H9 (cell line): ENCODE data around the gene IFNL2. TPM values are rescaled to one million over a fixed set of nuclear protein-coding genes. Genes with fewer than 3 reads are reported as not detected.

Source experiments
- DNase-seq: peaks from one replicate; pipeline ENCODE4 v3.0.0-alpha.2; 2017
- H2AFZ ChIP-seq: one replicate; pipeline ENCODE4 v1.6.1; 2013; ENCODE audit warnings: mild to moderate bottlenecking, low read length, control low read depth, moderate library complexity
- H2AK5ac ChIP-seq: 2 replicates; pipeline ENCODE4 v1.6.1; 2013; ENCODE audit warnings: low read length, control low read depth, mixed read lengths; ENCODE audit not compliant: insufficient read length
- H2BK120ac ChIP-seq: one replicate; pipeline ENCODE4 v1.6.1; 2013; ENCODE audit warnings: low read depth, mild to moderate bottlenecking, low read length, control low read depth, inconsistent platforms; ENCODE audit not compliant: poor library complexity, severe bottlenecking
- H2BK12ac ChIP-seq: 2 replicates; pipeline ENCODE4 v1.6.1; 2013; ENCODE audit warnings: low read length, control low read depth, mixed read lengths, low read depth; ENCODE audit not compliant: insufficient read length
- H2BK15ac ChIP-seq: 2 replicates; pipeline ENCODE4 v1.6.1; 2013; ENCODE audit warnings: low read depth, low read length, control low read depth
- H2BK20ac ChIP-seq: one replicate; pipeline ENCODE4 v1.6.1; 2013; ENCODE audit warnings: low read depth, mild to moderate bottlenecking, low read length, control low read depth, inconsistent platforms; ENCODE audit not compliant: poor library complexity, severe bottlenecking
- H2BK5ac ChIP-seq: 2 replicates; pipeline ENCODE4 v1.6.1; 2013; ENCODE audit warnings: low read length, control low read depth, mixed read lengths; ENCODE audit not compliant: insufficient read length
- H3K14ac ChIP-seq: 2 replicates; pipeline ENCODE4 v1.6.1; 2013; ENCODE audit warnings: low read length, control low read depth; ENCODE audit not compliant: insufficient read depth
- H3K18ac ChIP-seq: 2 replicates; pipeline ENCODE4 v1.6.1; 2013; ENCODE audit warnings: low read depth, mild to moderate bottlenecking, mixed read lengths, low read length, control low read depth; ENCODE audit not compliant: insufficient read length
- H3K23ac ChIP-seq: 2 replicates; pipeline ENCODE4 v1.6.1; 2013; ENCODE audit warnings: low read length, control low read depth, mixed read lengths, low read depth; ENCODE audit not compliant: insufficient read length
- H3K23me2 ChIP-seq: 2 replicates; pipeline ENCODE4 v1.6.1; 2013; ENCODE audit warnings: low read depth, mild to moderate bottlenecking, mixed read lengths, low read length, control low read depth; ENCODE audit not compliant: insufficient read length, poor library complexity, severe bottlenecking
- H3K27ac ChIP-seq: 2 replicates; pipeline ENCODE4 v1.5.1; 2013; ENCODE audit warnings: low read length, control low read depth, mixed read lengths, low read depth; ENCODE audit not compliant: insufficient read length
- H3K27me3 ChIP-seq: 2 replicates; pipeline ENCODE4 v1.6.1; 2013; ENCODE audit warnings: low read length, control low read depth, inconsistent platforms; ENCODE audit not compliant: insufficient read depth
- H3K4ac ChIP-seq: 2 replicates; pipeline ENCODE4 v1.6.1; 2013; ENCODE audit warnings: low read depth, mild to moderate bottlenecking, control low read depth, inconsistent platforms, low read length, moderate library complexity
- H3K4me1 ChIP-seq: 2 replicates; pipeline ENCODE4 v1.6.1; 2013; ENCODE audit warnings: low read length, control low read depth, inconsistent platforms; ENCODE audit not compliant: insufficient read depth
- H3K4me2 ChIP-seq: 2 replicates; pipeline ENCODE4 v1.6.1; 2013; ENCODE audit warnings: low read length, control low read depth, mixed read lengths; ENCODE audit not compliant: insufficient read length, insufficient read depth
- H3K56ac ChIP-seq: 2 replicates; pipeline ENCODE4 v1.6.1; 2013; ENCODE audit warnings: low read depth, mild to moderate bottlenecking, mixed read lengths, low read length, control low read depth; ENCODE audit not compliant: insufficient read length
- H3K79me1 ChIP-seq: 2 replicates; pipeline ENCODE4 v1.6.1; 2013; ENCODE audit warnings: low read depth, mild to moderate bottlenecking, moderate library complexity, low read length, control low read depth, inconsistent platforms; ENCODE audit not compliant: insufficient read depth, poor library complexity, severe bottlenecking
- H3K79me2 ChIP-seq: 2 replicates; pipeline ENCODE4 v1.6.1; 2013; ENCODE audit warnings: low read length, control low read depth, inconsistent platforms; ENCODE audit not compliant: insufficient read depth
- H3K9ac ChIP-seq: 2 replicates; pipeline ENCODE4 v1.6.1; 2013; ENCODE audit warnings: low read length, control low read depth, mixed read lengths; ENCODE audit not compliant: insufficient read length; ENCODE audit errors: extremely low read depth
- H3K9me3 ChIP-seq: one replicate; pipeline ENCODE4 v1.6.1; 2013; ENCODE audit warnings: low read depth, low read length, inconsistent platforms; ENCODE audit not compliant: control insufficient read depth
- H3T11ph ChIP-seq: one replicate; pipeline ENCODE4 v1.6.1; 2013; ENCODE audit warnings: mild to moderate bottlenecking, low read length, control low read depth, inconsistent platforms
- H4K20me1 ChIP-seq: one replicate; pipeline ENCODE4 v1.6.1; 2013; ENCODE audit not compliant: control insufficient read depth, insufficient read length, insufficient read depth
- H4K5ac ChIP-seq: 2 replicates; pipeline ENCODE4 v1.6.1; 2013; ENCODE audit warnings: low read depth, mild to moderate bottlenecking, mixed read lengths, low read length, control low read depth; ENCODE audit not compliant: insufficient read length
- H4K8ac ChIP-seq: replicated peaks from 2 replicates; pipeline ENCODE4 v1.6.1; 2013; ENCODE audit warnings: low read length, control low read depth, mixed read lengths, low read depth; ENCODE audit not compliant: insufficient read length
- H4K91ac ChIP-seq: 2 replicates; pipeline ENCODE4 v1.6.1; 2013; ENCODE audit warnings: low read depth, mild to moderate bottlenecking, moderate library complexity, mixed read lengths, low read length, control low read depth; ENCODE audit not compliant: insufficient read length
- H3K27ac Mint-ChIP-seq, 3 experiments: 2 replicates in 2 of 3; 3 replicates in 1 of 3; pipeline ENCODE4 v1.8.0; 2020 to 2021; ENCODE audit warnings: mixed read lengths in 3 of 3, mild to moderate bottlenecking in 1 of 3, moderate library complexity in 1 of 3
- H3K27me3 Mint-ChIP-seq: 2 replicates; pipeline ENCODE4 v1.8.0; 2021; ENCODE audit warnings: low read depth, mild to moderate bottlenecking, moderate library complexity, mixed read lengths
- H3K36me3 Mint-ChIP-seq, 3 experiments: 2 replicates in 2 of 3; 3 replicates in 1 of 3; pipeline ENCODE4 v1.8.0; 2020 to 2021; ENCODE audit warnings: low read depth in 3 of 3, mixed read lengths in 3 of 3; ENCODE audit not compliant: insufficient read depth in 1 of 3
- H3K4me1 Mint-ChIP-seq, 2 experiments: 2 replicates each; pipeline ENCODE4 v1.8.0; 2020; ENCODE audit warnings: mixed read lengths in 2 of 2
- H3K4me3 Mint-ChIP-seq, 2 experiments: 2 replicates in 1 of 2; 3 replicates in 1 of 2; pipeline ENCODE4 v1.8.0; 2020 to 2021; ENCODE audit warnings: mild to moderate bottlenecking in 2 of 2, mixed read lengths in 2 of 2, moderate library complexity in 1 of 2
- H3K9me3 Mint-ChIP-seq, 2 experiments: 2 replicates in 1 of 2; 3 replicates in 1 of 2; pipeline ENCODE4 v1.8.0; 2020; ENCODE audit warnings: mild to moderate bottlenecking in 2 of 2, mixed read lengths in 2 of 2, moderate library complexity in 1 of 2
- CTCF ChIP-seq: fragments of 200-600 bp; sonication (generic); conservative IDR thresholded peaks from 3 replicates; pipeline ENCODE4 v1.8.0; 2021; ENCODE audit warnings: antibody characterized with exemption, mild to moderate bottlenecking
- WGBS: extraction: QIAGEN DNeasy Blood & Tissue Kit; methylation state at CpG from one replicate; pipeline ENCODE4 v1.1.7; 2013; ENCODE audit warnings: missing lambda C conversion rate, low lambda C conversion rate, mixed read lengths; ENCODE audit not compliant: insufficient read length; ENCODE audit errors: extremely low coverage; 5-methylcytosine and 5-hydroxymethylcytosine counted together
- total RNA-seq: library from RNA; stranded (reverse); gene quantifications from 2 replicates; pipeline ENCODE4 v1.2.1, GENCODE V29; 2021

Gene IFNL2
- total RNA-seq, 1 experiment from 2014 or later: not detected

GRCh38 chr19:39238944-39239343 is 29.3 kb upstream of the IFNL2 start:
- Histone ChIP-seq H2BK12ac (no peak overlapping the region), H4K91ac (no peak overlapping the region), H4K8ac (no peak overlapping the region), H3K9ac (no peak overlapping the region), H3K9me3 (no peaks in the 10 kb centered on the region), H4K5ac (no peak overlapping the region), H3K4ac (no peak overlapping the region), H2BK15ac (no peak overlapping the region), H2BK120ac (no peak overlapping the region), H2AFZ (no peak overlapping the region), H3K23ac (no peak overlapping the region), H2BK20ac (no peak overlapping the region), H3K23me2 (no peaks in the 10 kb centered on the region), H3K4me1 (no peaks in the 10 kb centered on the region), H3K18ac (no peak overlapping the region), H3K14ac (no peak overlapping the region), H4K20me1 (no peaks in the 10 kb centered on the region), H3K27me3 (no peaks in the 10 kb centered on the region; the same call in 1 of the 2 replicates), H3K79me2 (no peaks in the 10 kb centered on the region), H3K27ac (no peak overlapping the region), H3K4me2 (no peak overlapping the region), H2BK5ac (no peak overlapping the region), H3K56ac (no peak overlapping the region), H3T11ph (no peak overlapping the region), H3K79me1 (no peaks in the 10 kb centered on the region), H2AK5ac (no peak overlapping the region)
- Mint-ChIP-seq H3K9me3 (no peaks in the 10 kb centered on the region), H3K4me1 (peaks cover 0 to 6% of the 10 kb centered on the region in 2 experiments; a peak in 2 of 4 replicates), H3K27me3 (peaks cover 66% of the 10 kb centered on the region), H3K4me3 (no peak overlapping the region), H3K36me3 (no peaks in the 10 kb centered on the region), H3K27ac (no peak overlapping the region)
- no peak for TF ChIP-seq CTCF
- no peak for DNase-seq
- WGBS: no CpG with 5 or more reads among the region's 6 CpGs
